H1 (cell line): ENCODE measurements around the gene FLRT2. TPM values are rescaled to one million over a fixed set of nuclear protein-coding genes. Genes with fewer than 3 reads are reported as not detected.

Experiments
- CTCF ChIA-PET: fragments of 300-600 bp; sonication (Branson Sonifier 250); formaldehyde crosslinking; loops from one replicate; lab custom pipeline; 2021; ENCODE audit not compliant: partially characterized antibody; lab: Charles Lee
- POLR2A ChIA-PET: fragments of 300-600 bp; sonication (Branson Sonifier 250); formaldehyde crosslinking; loops from one replicate; lab custom pipeline; 2021; ENCODE audit warnings: inconsistent platforms; ENCODE audit not compliant: partially characterized antibody; lab: Charles Lee
- DNase-seq, 2 experiments: peaks; one replicate each; pipeline versions ENCODE4 v3.0.0 to v3.0.0-alpha.2; 2010 to 2022; ENCODE audit warnings: low spot score in 2 of 2, low read depth in 1 of 2, mixed read lengths in 1 of 2
- FAIRE-seq: peaks from 2 replicates; lab custom pipeline; 2011; peaks lifted over from hg19 to GRCh38; lab: Jason Lieb, UNC
- H2AFZ ChIP-seq: 2 replicates; pipeline ENCODE4 v1.8.1; 2012; ENCODE audit warnings: low read length, inconsistent platforms
- H2AK5ac ChIP-seq: 2 replicates; pipeline ENCODE4 v1.6.1; 2013; ENCODE audit warnings: low read depth, low read length
- H2BK120ac ChIP-seq: replicated peaks from 2 replicates; pipeline ENCODE3; 2013; ENCODE audit warnings: low read depth, low read length, inconsistent platforms
- H2BK12ac ChIP-seq: 2 replicates; pipeline ENCODE4 v1.6.1; 2013; ENCODE audit warnings: low read depth, low read length
- H2BK15ac ChIP-seq: 2 replicates; pipeline ENCODE4 v1.6.1; 2013; ENCODE audit warnings: low read length
- H2BK20ac ChIP-seq: 2 replicates; pipeline ENCODE4 v1.6.1; 2013; ENCODE audit warnings: low read length
- H2BK5ac ChIP-seq: 2 replicates; pipeline ENCODE4 v1.6.1; 2013; ENCODE audit warnings: low read depth, low read length
- H3K14ac ChIP-seq: 2 replicates; pipeline ENCODE4 v1.6.1; 2013; ENCODE audit warnings: inconsistent platforms; ENCODE audit not compliant: insufficient read length
- H3K18ac ChIP-seq: 2 replicates; pipeline ENCODE4 v1.6.1; 2013; ENCODE audit warnings: low read length; ENCODE audit errors: extremely low read depth
- H3K23ac ChIP-seq: 2 replicates; pipeline ENCODE4 v1.6.1; 2013; ENCODE audit warnings: inconsistent platforms; ENCODE audit not compliant: insufficient read length
- H3K23me2 ChIP-seq: 2 replicates; pipeline ENCODE4 v1.6.1; 2013; ENCODE audit warnings: low read depth, low read length
- H3K27ac ChIP-seq: 2 replicates; pipeline ENCODE4 v1.6.1; 2011; ENCODE audit warnings: low read depth, low read length, inconsistent platforms
- H3K27me3 ChIP-seq, 4 experiments: replicated peaks in 1 of 4; 1 replicate in 1 of 4; 2 replicates in 3 of 4; pipeline versions ENCODE4 v1.6.1 to v1.8.1; 2011 to 2013; ENCODE audit warnings: low read length in 3 of 4, mild to moderate bottlenecking in 3 of 4, inconsistent platforms in 2 of 4, mixed read lengths in 2 of 4, moderate library complexity in 1 of 4; ENCODE audit not compliant: control insufficient read depth in 3 of 4, insufficient read depth in 3 of 4; ENCODE audit errors: extremely low read depth in 1 of 4
- H3K36me3 ChIP-seq, 4 experiments: 2 replicates each; pipeline versions ENCODE4 v1.6.1 to v1.8.1; 2011 to 2013; ENCODE audit warnings: mild to moderate bottlenecking in 4 of 4, low read length in 3 of 4, moderate library complexity in 2 of 4, control low read depth in 1 of 4, inconsistent platforms in 1 of 4; ENCODE audit not compliant: insufficient read depth in 4 of 4, control insufficient read depth in 2 of 4
- H3K4ac ChIP-seq: replicated peaks from 2 replicates; pipeline ENCODE3; 2013; ENCODE audit warnings: low read length, low read depth, mixed read lengths, inconsistent platforms; ENCODE audit not compliant: insufficient read length
- H3K4me1 ChIP-seq, 4 experiments: replicated peaks in 1 of 4; 1 replicate in 1 of 4; 2 replicates in 3 of 4; pipeline versions ENCODE4 v1.6.1 to v1.8.1; 2011 to 2013; ENCODE audit warnings: low read length in 3 of 4, inconsistent platforms in 2 of 4, mixed read lengths in 1 of 4; ENCODE audit not compliant: insufficient read depth in 4 of 4, control insufficient read depth in 3 of 4
- H3K4me2 ChIP-seq, 2 experiments: 2 replicates each; pipeline versions ENCODE4 v1.6.1 to v1.8.1; 2011 to 2013; ENCODE audit warnings: low read depth in 2 of 2, low read length in 2 of 2, control low read depth in 1 of 2, inconsistent platforms in 1 of 2, mild to moderate bottlenecking in 1 of 2; ENCODE audit not compliant: insufficient read depth in 1 of 2
- H3K4me3 ChIP-seq, 4 experiments: fragments of 200-600, 300-600 bp in 1 of 4; sonication (generic), shearing (Covaris generic), sonication (Bioruptor Twin) in 1 of 4; 2 replicates each; pipeline versions ENCODE4 v1.5.1 to v1.8.1; 2011 to 2016; ENCODE audit warnings: low read length in 4 of 4, low read depth in 3 of 4, control low read depth in 2 of 4, inconsistent platforms in 2 of 4, mild to moderate bottlenecking in 2 of 4, mixed read lengths in 1 of 4, moderate library complexity in 1 of 4; ENCODE audit not compliant: insufficient read depth in 2 of 4; ENCODE audit errors: extremely low read depth in 1 of 4
- H3K56ac ChIP-seq: replicated peaks from 2 replicates; pipeline ENCODE3; 2013; ENCODE audit warnings: low read depth, mild to moderate bottlenecking, mixed read lengths, low read length, inconsistent platforms; ENCODE audit not compliant: insufficient read length
- H3K79me1 ChIP-seq: 2 replicates; pipeline ENCODE4 v1.6.1; 2013; ENCODE audit warnings: low read depth, low read length, control low read depth
- H3K79me2 ChIP-seq, 2 experiments: 2 replicates each; pipeline versions ENCODE4 v1.6.1 to v1.8.1; 2012 to 2013; ENCODE audit warnings: low read length in 2 of 2, mild to moderate bottlenecking in 2 of 2, inconsistent platforms in 1 of 2; ENCODE audit not compliant: insufficient read depth in 2 of 2, control insufficient read depth in 1 of 2
- H3K9ac ChIP-seq, 4 experiments: replicated peaks in 1 of 4; 1 replicate in 1 of 4; 2 replicates in 3 of 4; pipeline versions ENCODE4 v1.6.1 to v1.8.1; 2011 to 2013; ENCODE audit warnings: low read depth in 3 of 4, low read length in 3 of 4, control low read depth in 2 of 4, mild to moderate bottlenecking in 2 of 4, moderate library complexity in 2 of 4, inconsistent platforms in 1 of 4; ENCODE audit errors: extremely low read depth in 1 of 4
- H3K9me3 ChIP-seq, 2 experiments: 2 replicates each; pipeline versions ENCODE4 v1.6.1 to v1.8.1; 2012 to 2013; ENCODE audit warnings: mild to moderate bottlenecking in 2 of 2, moderate library complexity in 2 of 2, control low read depth in 1 of 2, inconsistent platforms in 1 of 2, low read depth in 1 of 2, low read length in 1 of 2, mixed read lengths in 1 of 2; ENCODE audit not compliant: insufficient read depth in 2 of 2
- H4K20me1 ChIP-seq, 2 experiments: replicated peaks in 1 of 2; 2 replicates each; pipeline versions ENCODE3 to v1.8.1; 2011 to 2013; ENCODE audit warnings: inconsistent platforms in 2 of 2, low read length in 2 of 2, mild to moderate bottlenecking in 1 of 2; ENCODE audit not compliant: insufficient read depth in 2 of 2, control insufficient read depth in 1 of 2
- H4K5ac ChIP-seq: 2 replicates; pipeline ENCODE4 v1.6.1; 2013; ENCODE audit warnings: low read length, low read depth, mixed read lengths, inconsistent platforms; ENCODE audit not compliant: insufficient read length
- H4K8ac ChIP-seq: 2 replicates; pipeline ENCODE4 v1.8.0; 2013; ENCODE audit warnings: mild to moderate bottlenecking, moderate library complexity, low read length, inconsistent platforms; ENCODE audit not compliant: insufficient read depth; ENCODE audit errors: extremely low read depth
- H4K91ac ChIP-seq: replicated peaks from 2 replicates; pipeline ENCODE3; 2013; ENCODE audit warnings: low read length, mixed read lengths, inconsistent platforms; ENCODE audit not compliant: insufficient read length
- ATF2 ChIP-seq: IDR thresholded peaks from 2 replicates; pipeline ENCODE4 v1.6.1; 2012; ENCODE audit warnings: low read length, inconsistent platforms
- BACH1 ChIP-seq: IDR thresholded peaks from 2 replicates; pipeline ENCODE4 v1.6.1; 2012; ENCODE audit warnings: low read length, improper control_type of control experiment
- BCL11A ChIP-seq, 2 experiments: IDR thresholded peaks; one replicate each; pipeline ENCODE4 v1.6.1; 2011; ENCODE audit warnings: low read depth in 2 of 2, low read length in 2 of 2, mild to moderate bottlenecking in 2 of 2
- BRCA1 ChIP-seq: IDR thresholded peaks from 2 replicates; pipeline ENCODE4 v1.6.1; 2012; ENCODE audit warnings: low read depth, low read length, improper control_type of control experiment
- CTBP2 ChIP-seq: IDR thresholded peaks from 2 replicates; pipeline ENCODE4 v1.7.0; 2011; ENCODE audit warnings: borderline replicate concordance, mild to moderate bottlenecking, moderate library complexity, mixed read lengths, low read length; ENCODE audit not compliant: insufficient read depth, insufficient read length
- E2F6 ChIP-seq: IDR thresholded peaks from 2 replicates; pipeline ENCODE4 v1.6.1; 2012; ENCODE audit warnings: inconsistent platforms
- EGR1 ChIP-seq: IDR thresholded peaks from 2 replicates; pipeline ENCODE4 v1.6.1; 2011; ENCODE audit warnings: low read depth, low read length, borderline replicate concordance
- FOSL1 ChIP-seq: IDR thresholded peaks from 2 replicates; pipeline ENCODE4 v1.6.1; 2011; ENCODE audit warnings: mild to moderate bottlenecking, low read depth, low read length, moderate library complexity; ENCODE audit not compliant: insufficient read depth
- KDM1A ChIP-seq: fragments of 200-600, 300-600 bp; sonication (generic); IDR thresholded peaks from 2 replicates; pipeline ENCODE4 v1.7.1; 2016; ENCODE audit warnings: mild to moderate bottlenecking, low read length, borderline replicate concordance
- POLR2A ChIP-seq, 2 experiments: IDR thresholded peaks; 1 replicate in 1 of 2; 2 replicates in 1 of 2; pipeline ENCODE4 v1.6.1; 2011; ENCODE audit warnings: low read depth in 2 of 2, low read length in 2 of 2, mild to moderate bottlenecking in 2 of 2; ENCODE audit errors: control extremely low read depth in 1 of 2
- POLR2AphosphoS5 ChIP-seq: IDR thresholded peaks from 2 replicates; pipeline ENCODE4 v1.6.1; 2011; ENCODE audit warnings: low read depth, low read length
- SIX5 ChIP-seq: IDR thresholded peaks from 2 replicates; pipeline ENCODE4 v1.6.1; 2011; ENCODE audit warnings: mild to moderate bottlenecking, low read depth, low read length
- SP2 ChIP-seq: IDR thresholded peaks from 2 replicates; pipeline ENCODE4 v1.6.1; 2012; ENCODE audit warnings: mild to moderate bottlenecking, low read length, inconsistent platforms
- SRF ChIP-seq: IDR thresholded peaks from 2 replicates; pipeline ENCODE4 v1.6.1; 2011; ENCODE audit warnings: mild to moderate bottlenecking, low read depth, low read length, moderate library complexity
- polyA plus RNA-seq, 7 experiments: library from polyadenylated mRNA; depleted of rRNA in 3 of 7; stranded (reverse) in 5 of 7; unstranded in 2 of 7; fragments of >200 nt in 5 of 7; fragments of 200-250 nt in 2 of 7; gene quantifications; 1 replicate in 5 of 7; 2 replicates in 1 of 7; 4 replicates in 1 of 7; pipeline versions ENCODE4 v1.2.1 to v1.2.3, GENCODE V29; 2011 to 2013; ENCODE audit warnings: missing spikeins in 2 of 7, mixed read lengths in 2 of 7
- total RNA-seq: library from RNA; stranded (reverse); fragmentation: NEBNext Ultra II Directional; extraction: Animal tissue kit (Norgen Biotek cat#: 25700); gene quantifications from 2 replicates; pipeline ENCODE4 v1.2.1, GENCODE V29; 2021

The FLRT2 gene
- total and polyA plus RNA-seq, 2 of the 8 experiments (the other 6 are each of a cell fraction or from before 2014, with no cell fraction given) = 2.4 to 6.9 TPM

GRCh38 chr14:85572845-85573244 lies 42.9 kb downstream of the FLRT2 start:
- peaks cover 3 to 20% (median 12%) of the 10 kb centered on the region in 4 experiments; a peak in 5 of 7 replicates for H3K4me1 ChIP-seq
- no peak overlapping the region for H3K23ac ChIP-seq
- no peak overlapping the region for H2BK120ac ChIP-seq
- no peaks in the 10 kb centered on the region for H3K36me3 ChIP-seq
- H4K20me1 ChIP-seq = no peaks in the 10 kb centered on the region
- H3K9ac ChIP-seq = no peak overlapping the region
- H3K14ac ChIP-seq = no peak overlapping the region
- ChIA-PET POLR2A (no interaction called here), CTCF (interaction anchor here (0.5 kb wide), 1 partner anchor 33 kb away, joined by 3 read pairs; no protein-coding TSS in a partner anchor)
- H3K4me2 ChIP-seq = no peak overlapping the region
- no peak overlapping the region for H3K56ac ChIP-seq
- no peak overlapping the region for H3K18ac ChIP-seq
- H3K23me2 ChIP-seq = no peaks in the 10 kb centered on the region; the same call in 1 of the 2 replicates
- no peak overlapping the region for H2BK12ac ChIP-seq
- H3K4me3 ChIP-seq = no peak overlapping the region
- no peak overlapping the region for H3K4ac ChIP-seq
- no peak overlapping the region for H2AFZ ChIP-seq
- peaks cover 0 to 1% (median 0%) of the 10 kb centered on the region in 4 experiments; a peak in 1 of 7 replicates for H3K27me3 ChIP-seq
- no peak for FAIRE-seq
- no peak overlapping the region for H2BK5ac ChIP-seq
- no peak overlapping the region for H4K5ac ChIP-seq
- H2BK20ac ChIP-seq = no peak overlapping the region
- H4K8ac ChIP-seq = no peak overlapping the region
- H2BK15ac ChIP-seq = no peak overlapping the region
- H3K27ac ChIP-seq = no peak overlapping the region
- no peak for DNase-seq
- no peaks in the 10 kb centered on the region for H3K79me1 ChIP-seq
- H4K91ac ChIP-seq = no peak overlapping the region
- no peak overlapping the region for H2AK5ac ChIP-seq
- no peaks in the 10 kb centered on the region for H3K9me3 ChIP-seq
- H3K79me2 ChIP-seq = no peaks in the 10 kb centered on the region
- TF ChIP-seq E2F6 (no peak), EGR1 (no peak), BACH1 (no peak), POLR2AphosphoS5 (no peak), POLR2A (IDR thresholded peaks at IDR 0.05; ENCODE audit: control extremely low read depth in 1 of 2, low read depth in 2 of 2, low read length in 2 of 2) (no peak), SRF (no peak), CTBP2 (no peak), BRCA1 (no peak), BCL11A (IDR thresholded peaks at IDR 0.05; ENCODE audit: low read depth in 2 of 2, low read length in 2 of 2) (no peak), ATF2 (no peak), FOSL1 (no peak), KDM1A (no peak), SP2 (no peak), SIX5 (no peak)
